Peyer's patch (tissue), 4 donors: ENCODE results near the gene P2RX5. TPM values are rescaled to one million over a fixed set of nuclear protein-coding genes. Genes with fewer than 3 reads are reported as not detected.
A peak's percentile ranks its signal among the peaks of the same experiment; 100 is the strongest.

Experiments used
- DNase-seq, 3 donors: peaks; one replicate each; pipeline ENCODE4 v3.0.0-alpha.2; 2017 to 2019
- H3K27ac ChIP-seq, 4 donors: fragments of 200-600 bp; sonication (generic); one replicate each; pipeline ENCODE4 v1.5.1; 2016 to 2019
- H3K27me3 ChIP-seq, 2 donors: fragments of 200-600 bp; sonication (generic); one replicate each; pipeline ENCODE4 v1.5.1; 2019
- H3K36me3 ChIP-seq, 3 donors: fragments of 200-600 bp; sonication (generic); one replicate each; pipeline ENCODE4 v1.5.1; 2016 to 2019
- H3K4me1 ChIP-seq, 4 donors: fragments of 200-600 bp; sonication (generic); one replicate each; pipeline ENCODE4 v1.5.1; 2016 to 2019
- H3K4me3 ChIP-seq, 4 donors: fragments of 200-600 bp; sonication (generic); 1 replicate in 3 of 4; 2 replicates in 1 of 4; pipeline ENCODE4 v1.5.1; 2016 to 2019; ENCODE audit warnings: mild to moderate bottlenecking in 1 of 4
- H3K9me3 ChIP-seq, 4 donors: fragments of 200-600 bp; sonication (generic); one replicate each; pipeline ENCODE4 v1.5.1; 2016 to 2019; ENCODE audit warnings: mild to moderate bottlenecking in 1 of 4
- POLR2A ChIP-seq, 2 donors: fragments of 450-650 bp; IDR thresholded peaks; one replicate each; pipeline ENCODE4 v1.5.1; 2017; ENCODE audit warnings: antibody characterized with exemption in 2 of 2, mild to moderate bottlenecking in 2 of 2, moderate library complexity in 2 of 2
- total RNA-seq, 4 donors: library from RNA; depleted of rRNA; stranded (reverse); fragments of >200 nt; gene quantifications; one replicate each; pipeline ENCODE4 v1.1.0, GENCODE V29; 2016
- TF ChIP-seq, protein P1 (sequence below), 6 experiments: fragments of 450-650 bp in 4 of 6; fragments of 200-600 bp in 2 of 6; sonication (generic) in 1 of 6; IDR thresholded peaks; one replicate each; pipeline ENCODE4 v1.5.1; 2017 to 2019; ENCODE audit warnings: antibody characterized with exemption in 6 of 6, mild to moderate bottlenecking in 3 of 6, moderate library complexity in 1 of 6

P2RX5 gene
- total RNA-seq, 4 donors from 2014 or later = 1.2 to 103 (median 5.7) TPM

- Histone ChIP-seq H3K27ac (no peak overlapping the region), H3K27me3 (no peaks in the 10 kb centered on the region), H3K36me3 (peaks cover 0 to 45% (median 0%) of the 10 kb centered on the region in 3 donors), H3K4me3 (no peak overlapping the region), H3K4me1 (peaks cover 0 to 3% (median 0%) of the 10 kb centered on the region in 4 donors), H3K9me3 (no peaks in the 10 kb centered on the region)
- no peak for TF ChIP-seq POLR2A (IDR thresholded peaks at IDR 0.05)
- TF ChIP-seq, protein P1, sequence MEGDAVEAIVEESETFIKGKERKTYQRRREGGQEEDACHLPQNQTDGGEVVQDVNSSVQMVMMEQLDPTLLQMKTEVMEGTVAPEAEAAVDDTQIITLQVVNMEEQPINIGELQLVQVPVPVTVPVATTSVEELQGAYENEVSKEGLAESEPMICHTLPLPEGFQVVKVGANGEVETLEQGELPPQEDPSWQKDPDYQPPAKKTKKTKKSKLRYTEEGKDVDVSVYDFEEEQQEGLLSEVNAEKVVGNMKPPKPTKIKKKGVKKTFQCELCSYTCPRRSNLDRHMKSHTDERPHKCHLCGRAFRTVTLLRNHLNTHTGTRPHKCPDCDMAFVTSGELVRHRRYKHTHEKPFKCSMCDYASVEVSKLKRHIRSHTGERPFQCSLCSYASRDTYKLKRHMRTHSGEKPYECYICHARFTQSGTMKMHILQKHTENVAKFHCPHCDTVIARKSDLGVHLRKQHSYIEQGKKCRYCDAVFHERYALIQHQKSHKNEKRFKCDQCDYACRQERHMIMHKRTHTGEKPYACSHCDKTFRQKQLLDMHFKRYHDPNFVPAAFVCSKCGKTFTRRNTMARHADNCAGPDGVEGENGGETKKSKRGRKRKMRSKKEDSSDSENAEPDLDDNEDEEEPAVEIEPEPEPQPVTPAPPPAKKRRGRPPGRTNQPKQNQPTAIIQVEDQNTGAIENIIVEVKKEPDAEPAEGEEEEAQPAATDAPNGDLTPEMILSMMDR (IDR thresholded peaks at IDR 0.05) = peak in 5 of 6 experiments; percentile 9 to 60 (median 54)
- DNase-seq = peak; percentile 28 to 79 (median 72)
Observed at GRCh38 chr17:3647769-3648555, 48.0 kb downstream of the P2RX5 start.

GRCh38 chr17:3647251-3647650 lies 48.7 kb downstream of the P2RX5 start:
- H3K9me3 ChIP-seq = no peaks in the 10 kb centered on the region
- H3K36me3 ChIP-seq = peaks cover 0 to 45% (median 0%) of the 10 kb centered on the region in 3 donors

GRCh38 chr17:3645310-3645709 lies 50.6 kb downstream of the P2RX5 start:
- Histone ChIP-seq H3K4me1 (peaks cover 0 to 3% (median 0%) of the 10 kb centered on the region in 4 donors), H3K27me3 (no peaks in the 10 kb centered on the region), H3K36me3 (peaks cover 0 to 50% (median 0%) of the 10 kb centered on the region in 3 donors), H3K27ac (no peak overlapping the region), H3K9me3 (no peaks in the 10 kb centered on the region), H3K4me3 (no peak overlapping the region)
- DNase-seq = no peak
- TF ChIP-seq, protein P1 (IDR thresholded peaks at IDR 0.05) = no peak
- TF ChIP-seq POLR2A (IDR thresholded peaks at IDR 0.05) = no peak

More at GRCh38 chr17:3647251-3647650, 48.7 kb downstream of the P2RX5 start:
- H3K4me1 ChIP-seq = peaks cover 0 to 3% (median 0%) of the 10 kb centered on the region in 4 donors
- no peak overlapping the region for H3K4me3 ChIP-seq
- H3K27me3 ChIP-seq = no peaks in the 10 kb centered on the region
- no peak for DNase-seq
- H3K27ac ChIP-seq = no peak overlapping the region
- TF ChIP-seq, protein P1 (IDR thresholded peaks at IDR 0.05) = no peak
- TF ChIP-seq POLR2A (IDR thresholded peaks at IDR 0.05) = no peak

DNA sequence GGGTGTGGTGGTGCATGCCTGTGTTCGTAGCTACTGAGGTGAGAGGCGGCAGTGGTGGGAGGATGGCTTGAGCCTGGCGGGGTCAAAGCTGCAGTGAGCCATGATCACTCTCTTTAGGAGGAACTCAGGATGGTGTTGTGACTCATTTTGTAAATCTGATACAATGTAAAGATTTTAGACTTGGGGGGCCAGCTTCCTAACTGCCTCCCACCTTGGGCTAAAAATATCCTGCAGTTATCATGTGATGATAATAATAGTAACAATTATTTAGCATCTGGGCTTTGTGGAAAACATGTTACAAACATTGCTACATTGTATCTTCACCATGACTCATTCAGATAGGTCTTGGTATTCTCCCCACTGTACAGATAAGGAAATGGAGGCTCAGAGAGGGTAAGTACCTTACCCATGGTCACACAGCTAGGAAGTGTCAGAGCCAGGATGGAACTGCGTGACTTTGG lies 52.0 kb downstream of the P2RX5 start:
- Histone ChIP-seq H3K9me3 (no peaks in the 10 kb centered on the region), H3K4me3 (no peak overlapping the region), H3K27ac (no peak overlapping the region), H3K36me3 (peaks cover 0 to 40% (median 0%) of the 10 kb centered on the region in 3 donors), H3K27me3 (no peaks in the 10 kb centered on the region), H3K4me1 (peaks cover 0 to 3% (median 0%) of the 10 kb centered on the region in 4 donors)
- no peak for DNase-seq
- TF ChIP-seq, protein P1 (IDR thresholded peaks at IDR 0.05) = no peak
- TF ChIP-seq POLR2A (IDR thresholded peaks at IDR 0.05) = no peak

DNA sequence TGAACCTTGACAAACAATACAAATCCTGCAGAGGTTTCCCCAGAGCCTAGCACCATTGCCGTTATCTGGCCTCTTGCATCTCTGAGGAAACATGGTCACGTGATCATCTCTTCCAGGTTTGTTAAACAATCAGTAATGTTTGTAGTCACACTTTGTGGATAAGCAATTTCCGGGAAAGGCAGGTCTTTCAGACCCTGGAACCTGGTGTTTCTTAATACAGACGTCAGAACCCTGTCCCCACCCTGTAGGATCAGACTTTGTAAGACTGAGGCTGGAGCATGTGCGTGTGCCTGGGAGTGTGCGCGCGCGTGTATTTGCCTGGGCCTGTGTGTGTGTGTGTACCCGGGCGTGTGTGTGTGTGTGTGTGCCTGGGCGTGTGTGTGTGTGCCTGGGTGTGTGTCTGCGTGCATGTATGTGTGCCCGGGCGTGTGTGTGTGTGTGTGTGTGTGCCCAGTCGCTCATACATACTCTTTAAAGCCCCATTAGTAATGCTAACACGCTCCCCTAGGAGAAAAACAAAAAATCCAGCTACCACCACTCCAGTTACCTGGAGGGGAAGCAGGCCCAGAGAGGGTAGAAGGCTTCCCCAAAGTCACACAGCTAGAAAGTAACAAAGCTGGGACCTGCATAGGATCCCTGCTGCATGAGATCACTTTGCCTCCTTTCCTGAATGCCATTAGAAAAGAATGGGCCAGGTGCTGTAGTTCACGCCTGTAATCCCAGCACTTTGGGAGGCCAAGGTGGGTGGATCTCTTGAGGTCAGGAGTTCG lies 54.1 kb downstream of the P2RX5 start:
- H3K4me1 ChIP-seq = peaks cover 0 to 8% (median 2%) of the 10 kb centered on the region in 4 donors
- H3K36me3 ChIP-seq = peaks cover 0 to 23% (median 0%) of the 10 kb centered on the region in 3 donors
- no peak overlapping the region for H3K27ac ChIP-seq
- TF ChIP-seq POLR2A (IDR thresholded peaks at IDR 0.05) = no peak
- TF ChIP-seq, protein P1 (IDR thresholded peaks at IDR 0.05) = no peak
- H3K4me3 ChIP-seq = no peak overlapping the region
- no peaks in the 10 kb centered on the region for H3K27me3 ChIP-seq
- DNase-seq = no peak
- H3K9me3 ChIP-seq = no peaks in the 10 kb centered on the region
